Measurements from ENCODE around the gene TSPAN3.

TSPAN3 gene

DNA sequence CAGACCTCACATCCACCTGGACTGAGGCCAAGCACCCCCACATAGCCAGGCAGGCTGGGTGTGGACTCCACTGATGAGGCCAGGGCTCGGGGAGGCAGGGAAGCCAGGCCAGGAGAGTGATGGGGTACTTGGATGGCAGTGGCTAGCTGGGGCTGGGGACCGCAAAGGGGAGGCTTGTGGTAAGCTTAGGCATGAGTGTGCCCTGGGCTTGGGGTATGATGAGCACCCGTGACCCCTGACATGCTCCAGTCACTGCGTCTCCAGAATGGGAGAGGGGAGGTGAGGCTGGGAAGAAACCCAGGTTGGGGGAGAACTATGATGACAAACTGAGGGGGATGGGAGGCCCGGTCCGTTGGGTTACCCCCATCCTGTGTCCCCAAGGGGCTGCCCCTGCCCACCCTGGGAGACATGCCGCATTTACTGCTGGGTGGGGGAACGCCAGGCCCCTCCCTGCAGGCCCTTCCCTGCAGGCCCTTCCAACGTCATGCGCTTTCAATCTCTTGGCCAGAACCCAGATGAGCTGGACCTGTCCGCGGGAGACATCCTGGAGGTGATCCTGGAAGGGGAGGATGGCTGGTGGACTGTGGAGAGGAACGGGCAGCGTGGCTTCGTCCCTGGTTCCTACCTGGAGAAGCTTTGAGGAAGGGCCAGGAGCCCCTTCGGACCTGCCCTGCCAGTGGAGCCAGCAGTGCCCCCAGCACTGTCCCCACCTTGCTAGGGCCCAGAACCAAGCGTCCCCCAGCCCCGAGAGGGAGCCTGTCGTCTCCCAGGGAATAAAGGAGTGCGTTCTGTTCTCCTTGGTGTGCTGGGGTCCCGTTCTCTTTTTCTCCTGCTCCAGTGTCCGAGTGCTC, 34.1 kb downstream of the TSPAN3 start:
- DNase-seq (ENCODE audit: low read depth), result no peak
- H3K4me3 ChIP-seq (ENCODE audit: low read depth, low read length), result no peak overlapping the region

DNA sequence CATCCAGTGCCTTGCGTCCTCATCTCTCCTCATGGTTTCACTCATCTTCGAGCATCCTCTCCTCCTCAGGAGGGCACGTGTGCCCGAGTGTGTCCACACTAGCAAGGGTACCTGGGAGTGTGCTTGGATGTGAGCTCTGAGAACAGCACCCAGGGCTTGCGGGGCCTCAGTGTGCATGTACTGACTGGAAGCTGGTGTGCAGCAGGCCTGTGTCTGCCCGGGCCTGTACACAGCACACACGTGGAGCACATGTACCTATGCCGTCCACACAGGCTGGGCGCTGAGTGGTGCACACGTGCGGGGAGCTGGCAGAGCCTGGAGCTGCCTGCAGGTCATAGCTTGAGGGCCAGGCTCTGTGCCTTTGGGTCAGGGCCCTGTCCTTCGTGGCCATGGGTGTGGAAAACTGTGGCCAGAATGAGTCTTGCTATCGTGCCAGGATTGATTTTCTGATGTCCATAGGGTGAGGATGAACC, 34.9 kb downstream of the TSPAN3 start:
- no peak for DNase-seq (ENCODE audit: low read depth)
- H3K4me3 ChIP-seq (ENCODE audit: low read depth, low read length), result no peak overlapping the region

DNA sequence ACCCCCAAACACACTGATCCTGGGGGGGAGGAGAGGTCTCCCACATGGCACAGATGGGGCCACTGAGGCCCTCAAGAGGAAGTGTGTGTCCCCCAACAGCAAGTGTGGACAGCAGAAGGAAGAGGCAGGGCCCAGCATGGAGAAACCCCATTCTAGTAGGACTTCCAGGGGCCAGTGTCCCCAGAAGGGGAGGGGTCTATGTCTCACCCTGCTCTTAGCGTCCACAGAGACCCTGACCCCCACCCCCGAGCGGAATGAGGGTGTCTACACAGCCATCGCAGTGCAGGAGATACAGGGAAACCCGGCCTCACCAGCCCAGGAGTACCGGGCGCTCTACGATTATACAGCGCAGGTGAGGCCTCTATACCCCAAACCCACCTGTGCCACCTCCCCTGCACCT, 35.3 kb downstream of the TSPAN3 start:
- H3K4me3 ChIP-seq (ENCODE audit: low read depth, low read length), result no peak overlapping the region
- DNase-seq (ENCODE audit: low read depth), result no peak

DNA sequence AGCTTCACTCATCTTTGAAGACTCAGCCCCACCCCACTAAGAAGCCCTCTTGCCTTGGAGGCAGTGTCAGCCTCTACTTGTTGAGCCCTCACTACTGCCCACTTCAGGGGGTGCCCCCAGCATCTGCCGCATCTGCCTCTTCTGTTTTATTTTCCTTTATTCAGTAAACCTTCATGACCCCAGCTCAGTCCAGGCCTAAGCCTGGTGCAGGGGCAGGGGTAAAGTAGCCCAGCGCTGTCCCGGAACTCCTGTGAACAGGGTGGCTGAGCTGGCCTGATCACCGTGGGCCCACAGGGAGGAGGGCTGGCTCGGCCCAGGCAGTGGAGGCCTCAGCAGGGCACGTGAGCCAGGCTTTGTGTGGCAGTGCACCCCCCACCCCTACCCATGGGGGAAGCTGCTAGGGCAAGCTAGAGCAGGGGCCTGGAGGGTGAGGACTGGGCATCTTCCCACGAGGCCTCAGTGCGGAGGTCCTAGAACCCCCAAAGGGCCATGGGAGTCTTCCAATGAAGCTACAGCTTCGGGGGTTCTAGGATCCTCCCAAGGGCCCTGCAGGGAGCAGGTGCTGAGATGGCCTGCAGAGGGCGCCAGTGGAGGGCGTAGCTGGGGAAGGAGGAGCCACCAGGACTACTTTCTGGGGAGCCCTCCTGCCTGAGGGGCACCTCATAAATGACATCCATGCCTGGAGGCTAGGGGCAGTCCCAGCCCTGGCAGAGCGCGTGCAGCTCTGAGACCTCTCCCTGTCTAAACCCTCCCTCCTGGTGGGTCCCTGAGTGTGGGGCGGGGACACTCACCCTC, 36.0 kb downstream of the TSPAN3 start:
- DNase-seq (ENCODE audit: low read depth), result no peak
- H3K4me3 ChIP-seq (ENCODE audit: low read depth, low read length), result no peak overlapping the region

DNA sequence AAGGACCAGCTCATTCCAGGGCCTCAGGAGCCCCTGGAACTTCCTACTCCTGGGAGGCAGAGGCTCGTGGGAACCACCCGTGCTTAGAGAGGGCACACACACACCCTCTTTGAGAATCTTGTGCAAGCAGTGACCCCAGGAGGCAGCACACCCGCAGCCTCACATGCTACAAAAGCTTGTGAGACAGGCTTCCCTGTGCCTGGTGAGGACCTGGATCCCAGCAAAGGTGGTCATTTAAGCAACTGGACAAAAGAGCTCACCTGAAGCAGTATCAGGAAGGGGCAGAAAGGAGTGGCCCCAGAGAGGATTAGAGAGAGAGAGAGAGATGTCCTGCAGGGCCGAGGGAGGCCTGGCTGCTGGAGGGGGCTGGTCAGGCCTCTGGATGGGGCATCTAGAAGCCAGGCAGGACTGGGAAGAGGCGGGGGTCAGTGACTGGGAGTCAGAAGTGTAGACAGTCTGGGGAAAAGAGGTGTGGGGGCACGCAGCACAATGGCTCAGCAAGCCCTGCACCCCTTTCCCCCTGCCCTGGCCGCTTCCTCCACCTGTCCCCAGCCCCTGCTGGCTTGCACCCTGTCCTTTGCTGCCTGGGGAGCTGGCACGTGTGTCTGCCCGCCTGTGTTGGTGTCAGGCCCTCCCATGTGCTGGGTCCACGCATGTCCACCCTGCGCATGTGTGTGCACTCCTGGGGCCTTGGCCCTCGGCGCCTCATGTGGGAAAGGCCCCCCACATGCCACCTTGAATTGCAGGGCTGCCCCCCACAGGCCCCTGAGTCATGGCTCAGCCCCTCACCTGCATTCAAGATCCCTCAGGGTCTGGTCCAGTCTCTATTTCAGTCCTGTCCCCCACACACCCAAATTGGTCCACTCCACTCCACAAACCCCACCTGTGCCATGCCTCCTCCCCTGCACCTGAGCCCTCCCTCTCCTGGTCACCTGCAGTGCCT, 36.9 kb downstream of the TSPAN3 start:
- no peak for DNase-seq (ENCODE audit: low read depth)
- no peak overlapping the region for H3K4me3 ChIP-seq (ENCODE audit: low read depth, low read length)

DNA sequence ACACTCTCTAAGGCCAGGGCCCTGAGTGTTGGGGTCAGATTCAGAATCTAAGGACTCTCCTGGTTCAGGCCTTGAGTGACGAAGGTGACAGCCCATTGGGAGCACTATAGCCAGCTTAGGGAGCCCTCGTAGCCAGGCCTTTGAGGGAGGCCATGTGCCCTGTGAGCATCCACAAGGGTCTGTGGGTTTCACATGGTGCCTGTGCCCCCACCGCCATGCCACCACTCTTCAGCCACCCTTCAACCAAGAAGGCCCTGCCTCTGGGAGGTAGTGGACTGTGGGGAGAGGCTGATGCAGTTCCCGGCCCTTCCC, 37.5 kb downstream of the TSPAN3 start:
- no peak overlapping the region for H3K4me3 ChIP-seq (ENCODE audit: low read depth, low read length)
- DNase-seq (ENCODE audit: low read depth), result no peak

DNA sequence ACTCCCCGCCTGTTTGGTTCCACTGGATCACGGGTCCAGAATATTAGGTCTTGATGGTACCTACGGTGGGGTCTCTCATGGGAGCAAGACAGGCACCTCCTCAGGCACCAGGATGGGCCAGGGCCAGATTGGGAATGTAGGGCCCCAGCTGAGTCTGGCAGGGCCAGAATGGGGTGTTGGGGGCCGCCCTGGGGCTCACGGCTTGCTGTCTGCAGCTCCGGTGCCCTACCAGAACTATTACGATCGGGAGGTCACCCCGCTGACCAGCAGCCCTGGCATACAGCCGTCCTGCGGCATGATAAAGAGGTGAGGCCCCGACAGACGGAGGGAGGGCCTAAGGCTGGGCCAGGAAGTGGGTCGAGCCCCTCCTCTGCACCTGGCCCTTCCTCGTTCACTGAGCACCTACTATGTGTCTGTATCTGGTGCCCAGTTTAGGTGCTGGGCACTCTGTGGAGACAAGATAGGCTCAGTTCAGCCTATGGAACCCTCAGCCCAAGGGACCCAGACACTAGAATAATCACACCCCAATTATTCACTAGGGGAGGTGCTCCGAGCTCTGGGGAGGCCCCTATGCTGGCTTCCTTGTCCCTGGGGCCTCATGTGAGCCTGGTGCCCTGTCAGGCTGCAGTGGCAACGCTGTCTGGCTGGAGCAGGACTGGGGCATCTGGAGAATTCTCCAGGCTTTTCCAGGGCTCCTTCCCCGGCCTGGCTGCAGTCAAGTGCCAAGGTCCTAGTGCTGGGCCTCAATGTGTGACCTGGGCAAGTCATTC, 38.1 kb downstream of the TSPAN3 start:
- DNase-seq (ENCODE audit: low read depth), result no peak
- no peak overlapping the region for H3K4me3 ChIP-seq (ENCODE audit: low read depth, low read length)

DNA sequence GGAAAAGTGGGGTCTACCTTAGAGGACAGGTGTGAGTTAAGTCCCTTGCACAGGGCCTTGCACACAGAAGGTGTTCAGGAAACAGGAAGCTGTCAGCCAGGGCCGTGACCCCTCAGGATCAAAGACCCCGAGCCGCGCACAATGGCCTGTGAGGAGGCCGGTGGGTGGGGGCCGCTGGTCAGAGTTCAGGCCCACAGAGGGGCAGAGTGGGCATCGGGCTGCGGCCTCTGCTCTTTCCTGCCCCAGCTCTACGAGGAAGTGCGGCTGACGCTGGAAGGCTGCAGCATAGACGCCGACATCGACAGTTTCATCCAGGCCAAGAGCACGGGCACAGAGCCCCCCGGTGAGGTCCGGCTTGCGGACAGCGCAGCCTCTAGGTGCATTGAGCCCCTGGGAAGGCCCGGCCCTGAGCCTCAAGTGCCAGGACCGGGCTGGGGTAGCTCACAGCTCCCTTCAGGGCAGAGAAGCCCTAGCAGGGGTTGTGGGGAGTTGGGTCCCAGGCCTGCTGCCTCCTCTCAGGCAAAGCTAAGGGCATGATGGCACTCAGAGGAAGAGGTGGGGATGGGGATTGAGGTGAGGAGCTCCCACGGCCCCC, 38.8 kb downstream of the TSPAN3 start:
- DNase-seq (ENCODE audit: low read depth), result no peak
- H3K4me3 ChIP-seq (ENCODE audit: low read depth, low read length), result no peak overlapping the region

DNA sequence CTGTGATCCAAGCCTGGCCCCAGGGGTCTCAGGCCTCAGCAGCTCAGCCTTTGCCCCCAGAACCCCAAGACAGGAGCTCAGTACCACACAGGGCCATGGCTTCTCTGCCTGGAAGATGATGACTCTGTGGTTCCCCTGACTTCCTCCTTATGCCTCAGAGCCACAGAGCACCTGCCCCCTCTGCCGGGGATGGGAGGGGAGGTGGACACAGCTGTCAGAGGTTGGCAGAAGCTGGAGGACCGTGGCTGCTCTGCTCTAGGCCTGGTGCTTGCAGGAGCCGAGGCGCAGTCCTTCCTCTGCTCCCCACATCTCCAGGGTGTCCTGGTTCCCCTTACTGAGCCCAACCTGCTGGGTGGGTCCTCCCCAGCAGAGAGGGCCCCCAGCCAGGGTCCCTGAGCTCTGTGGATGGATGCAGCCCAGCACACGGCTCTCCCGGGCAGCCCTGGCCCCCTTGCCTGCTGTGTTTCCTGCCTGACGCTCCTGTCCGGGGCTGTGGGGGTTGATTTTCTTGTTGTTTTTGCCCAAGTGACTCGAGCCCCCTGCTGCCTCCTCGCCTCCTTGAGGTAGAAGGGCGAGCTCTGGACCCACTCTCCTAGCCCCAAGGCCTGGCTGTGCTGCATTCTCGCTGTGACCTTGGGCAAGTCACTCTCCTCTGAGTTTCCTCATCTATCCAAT, 39.4 kb downstream of the TSPAN3 start:
- DNase-seq (ENCODE audit: low read depth), result no peak
- H3K4me3 ChIP-seq (ENCODE audit: low read depth, low read length), result no peak overlapping the region

DNA sequence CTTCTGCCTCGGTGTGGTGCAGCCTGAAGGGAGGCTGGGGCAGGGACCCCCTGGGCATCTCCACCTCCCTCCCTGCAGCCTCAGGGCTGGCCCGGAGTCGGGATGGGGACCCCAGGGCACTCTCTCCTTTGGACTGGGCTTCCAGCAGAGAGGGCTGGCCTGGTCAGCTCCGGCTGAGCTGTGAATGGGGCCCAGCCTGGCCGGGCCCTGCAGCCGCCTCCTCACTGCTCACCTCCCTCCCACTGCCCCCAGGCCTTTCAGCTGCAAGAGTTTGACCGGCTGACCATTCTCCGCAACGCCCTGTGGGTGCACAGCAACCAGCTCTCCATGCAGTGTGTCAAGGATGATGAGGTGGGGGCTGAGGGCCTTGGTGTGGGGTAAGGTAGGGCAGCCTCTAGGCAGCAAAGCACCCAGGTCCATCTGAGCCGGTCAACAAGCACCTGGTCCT, 40.0 kb downstream of the TSPAN3 start:
- no peak overlapping the region for H3K4me3 ChIP-seq (ENCODE audit: low read depth, low read length)
- no peak for DNase-seq (ENCODE audit: low read depth)

DNA sequence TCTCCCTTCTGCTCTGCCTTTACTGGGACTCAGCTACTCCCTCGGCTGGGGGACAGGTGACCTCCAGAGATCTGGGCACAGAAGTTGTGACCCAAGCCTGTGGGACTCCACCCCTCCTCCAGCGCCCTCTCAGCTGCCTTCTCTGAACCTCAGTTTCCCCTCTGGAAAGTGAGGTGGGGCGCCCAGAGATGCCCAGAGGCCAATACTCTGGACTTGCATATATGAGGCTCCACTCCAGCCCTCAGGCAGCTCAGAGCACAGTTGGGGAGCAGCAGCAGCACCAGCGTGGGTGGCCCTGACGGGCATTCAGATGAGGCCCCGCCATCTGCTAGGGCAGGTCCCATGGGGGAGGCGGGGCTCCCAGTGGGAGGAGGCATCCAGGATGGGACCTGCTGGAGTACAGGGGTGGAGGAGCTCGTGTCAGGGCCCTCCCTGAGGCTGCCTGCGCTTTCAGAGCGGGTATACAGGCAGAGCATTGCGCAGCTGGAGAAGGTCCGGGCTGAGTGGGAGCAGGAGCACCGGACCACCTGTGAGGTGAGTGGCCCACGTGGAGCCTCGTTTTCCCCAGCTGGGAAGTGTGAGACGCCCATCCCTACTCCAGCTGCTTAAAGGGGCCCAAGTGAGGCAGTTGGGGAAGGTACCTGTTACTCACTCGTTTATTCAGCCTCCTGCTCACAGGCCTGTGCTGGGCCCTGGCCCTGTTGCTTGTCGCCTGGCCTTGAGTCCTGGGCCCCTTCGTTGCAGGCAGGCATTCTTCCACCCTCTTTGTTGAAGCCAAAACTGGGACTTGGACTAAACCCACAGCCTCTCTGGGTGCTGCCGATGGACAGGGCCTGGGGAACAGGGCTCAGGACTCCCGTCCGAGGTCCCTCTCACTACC, 40.6 kb downstream of the TSPAN3 start:
- DNase-seq (ENCODE audit: low read depth), result no peak

DNA sequence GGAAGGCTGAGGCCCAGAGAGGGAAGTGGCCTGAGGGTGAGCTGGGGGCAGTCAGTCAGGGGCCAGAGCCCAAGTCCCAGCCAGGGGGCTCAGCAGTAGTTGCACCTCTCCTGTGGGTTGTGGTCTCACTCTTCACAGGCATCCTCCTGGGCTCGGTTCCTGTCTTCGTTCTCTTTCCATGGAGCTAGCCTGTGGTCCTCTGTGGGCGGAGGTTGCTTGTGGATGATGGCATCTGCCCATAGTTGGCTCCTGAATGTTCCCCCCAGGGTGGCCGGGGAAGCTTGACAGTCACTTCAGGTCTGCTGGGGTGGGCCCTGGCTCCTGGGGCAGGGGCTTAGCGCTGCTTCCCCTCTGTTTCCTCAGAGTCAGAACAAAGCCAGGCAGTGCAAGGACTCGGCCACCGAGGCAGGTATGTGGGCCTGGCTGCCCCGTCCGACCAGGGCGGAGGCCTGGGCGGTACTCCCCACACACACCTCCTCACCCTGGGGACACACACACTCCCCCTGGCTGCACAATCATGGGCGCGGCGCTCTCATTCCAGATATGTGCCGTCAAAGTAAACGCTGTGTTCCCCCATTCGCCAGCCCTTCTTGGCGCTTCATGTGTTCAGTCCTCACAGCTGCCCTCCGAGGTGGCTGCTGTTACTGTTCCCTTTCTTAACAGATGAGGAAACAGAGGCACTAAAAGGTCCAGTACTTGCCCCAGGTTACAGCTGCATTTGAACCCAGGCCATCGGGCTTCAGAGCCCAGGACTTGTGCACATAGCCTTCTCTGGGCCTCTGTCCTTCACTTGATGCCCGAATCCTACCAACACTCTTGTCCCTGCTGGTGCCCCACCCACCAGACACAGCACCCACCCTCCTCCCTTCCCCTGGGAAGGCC, 41.5 kb downstream of the TSPAN3 start:
- DNase-seq (ENCODE audit: low read depth), result no peak
- no peak overlapping the region for H3K4me3 ChIP-seq (ENCODE audit: low read depth, low read length)

More for the DNA sequence above, 40.6 kb downstream of the TSPAN3 start:
- no peak overlapping the region for H3K4me3 ChIP-seq (ENCODE audit: low read depth, low read length)

DNA sequence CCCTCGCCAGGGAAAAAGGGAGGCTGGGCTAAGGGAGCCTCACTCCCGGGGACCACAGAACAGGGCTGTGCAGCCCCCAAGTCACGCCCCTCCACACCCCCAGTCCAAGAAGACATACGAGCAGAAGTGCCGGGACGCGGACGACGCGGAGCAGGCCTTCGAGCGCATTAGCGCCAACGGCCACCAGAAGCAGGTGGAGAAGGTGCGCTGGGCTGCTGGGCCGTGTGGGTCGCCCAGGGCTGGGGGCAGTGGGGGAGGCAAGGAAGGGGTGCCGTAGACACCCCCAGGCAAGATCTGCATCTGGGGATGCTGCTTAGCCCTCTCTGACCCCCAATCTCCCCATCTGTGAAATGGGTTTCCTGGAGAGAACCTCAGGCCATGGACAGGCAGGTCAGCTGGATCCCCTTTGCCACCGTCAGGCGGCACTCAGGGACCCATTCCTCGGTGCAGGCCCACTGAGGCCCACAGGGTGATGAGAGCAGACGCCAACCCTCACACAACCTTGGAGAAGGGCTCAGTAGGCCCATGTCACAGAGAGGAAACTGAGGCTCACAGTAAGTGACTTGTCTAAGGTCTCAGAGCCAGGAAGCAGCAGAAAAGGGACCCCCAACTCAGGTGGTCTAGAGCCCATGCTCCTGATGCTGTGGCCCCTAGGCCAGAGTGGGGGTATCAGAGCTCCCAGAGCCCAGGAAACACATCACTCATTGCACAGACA, 42.3 kb downstream of the TSPAN3 start:
- DNase-seq (ENCODE audit: low read depth), result no peak
- peak overlapping the region; percentile 37 for H3K4me3 ChIP-seq (ENCODE audit: low read depth, low read length)

DNA sequence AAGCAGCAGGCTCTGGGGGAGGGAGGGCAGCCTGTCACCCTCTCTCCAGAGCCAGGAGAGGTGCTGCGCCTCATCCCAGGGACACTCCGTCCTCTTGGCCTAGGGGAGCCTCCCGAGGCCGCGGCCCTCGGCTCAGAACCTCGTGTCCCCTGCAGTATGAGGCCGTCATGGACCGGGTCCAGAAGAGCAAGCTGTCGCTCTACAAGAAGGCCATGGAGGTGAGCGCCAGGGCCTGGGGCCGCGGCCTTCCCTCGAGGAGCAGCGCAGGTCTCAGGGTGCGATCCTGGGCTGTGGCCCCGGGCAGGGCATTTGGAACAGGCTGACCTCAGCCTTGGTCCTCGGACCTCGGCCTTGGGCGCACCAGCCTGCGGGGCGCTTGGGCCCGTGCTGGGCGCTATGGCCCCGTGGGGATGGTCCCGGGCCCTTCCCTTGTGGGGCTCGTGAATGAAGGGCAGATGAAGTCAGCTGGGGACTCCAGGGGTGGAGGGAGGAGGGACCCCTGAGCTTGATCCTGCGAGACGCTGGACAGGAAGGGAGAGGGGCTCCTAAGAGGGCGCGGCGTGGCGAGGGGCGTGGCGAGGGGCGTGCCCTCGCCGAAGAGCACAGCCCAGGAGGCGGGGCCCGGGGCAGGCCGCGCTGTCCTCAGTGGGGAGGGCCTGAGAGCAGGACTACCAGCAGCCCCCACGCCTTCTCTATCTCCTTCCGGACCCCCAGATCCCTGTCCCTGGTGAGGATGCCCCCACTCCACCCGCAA, 43.0 kb downstream of the TSPAN3 start:
- DNase-seq (ENCODE audit: low read depth), result no peak
- peak overlapping the region; percentile 37 for H3K4me3 ChIP-seq (ENCODE audit: low read depth, low read length)

DNA sequence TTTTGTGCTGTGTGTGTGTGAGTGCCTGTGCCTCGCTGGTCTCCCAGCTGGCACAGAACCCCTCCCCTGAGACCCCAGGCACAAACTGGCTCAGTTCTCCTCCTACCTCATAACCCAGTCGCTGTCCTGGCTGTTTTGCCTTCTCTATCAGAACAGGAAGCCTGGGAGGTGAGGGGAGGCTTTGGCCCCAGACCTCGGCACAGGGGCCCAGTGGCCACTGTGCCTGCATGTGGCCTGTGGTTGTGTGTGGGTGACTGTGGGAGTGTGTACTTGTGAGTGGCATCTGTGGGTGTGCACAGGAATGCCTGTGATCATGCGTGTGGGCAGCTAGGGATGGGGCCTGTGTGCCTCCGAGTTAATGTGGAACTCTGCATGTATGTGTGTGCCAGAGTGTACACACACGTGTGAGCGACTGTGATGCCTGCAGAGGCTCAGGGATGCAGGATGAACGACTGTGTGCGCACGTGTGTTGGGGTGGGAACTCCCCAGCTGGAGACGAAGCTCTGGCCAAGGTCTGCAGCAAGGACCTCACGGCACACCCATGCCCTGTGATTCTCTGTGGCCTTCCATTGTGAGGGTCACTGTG, 43.7 kb downstream of the TSPAN3 start:
- no peak overlapping the region for H3K4me3 ChIP-seq (ENCODE audit: low read depth, low read length)
- no peak for DNase-seq (ENCODE audit: low read depth)
